NCI-H69 (cell line): ENCODE results near the gene ABCA2.

Source experiments
- DNase-seq: peaks from one replicate; lab custom pipeline; 2025; lab: John Stamatoyannopoulos, UW

The ABCA2 gene

GRCh38 chr9:136995772-136996311 lies 32.2 kb downstream of the ABCA2 start:
- peak; percentile 55 for DNase-seq

DNA sequence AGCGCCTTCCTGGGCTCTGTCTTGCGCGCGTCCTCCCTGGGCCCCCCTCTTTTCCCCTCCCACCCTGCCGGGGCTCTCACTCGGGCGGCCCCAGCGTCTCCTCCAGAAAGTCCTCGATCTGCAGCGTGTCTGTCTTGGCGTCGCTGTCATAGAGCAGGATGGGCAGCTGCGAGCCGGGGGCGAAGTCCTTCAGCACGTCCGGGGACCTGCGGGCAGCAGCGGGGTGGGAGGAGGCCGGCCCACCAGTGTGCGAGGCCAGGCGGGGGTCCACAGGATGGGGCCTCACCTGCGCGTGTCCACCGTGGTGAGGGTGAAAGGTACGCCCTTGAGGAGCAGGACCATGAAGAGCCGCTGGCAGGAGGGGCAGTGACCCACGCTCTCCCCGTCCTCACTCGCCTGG lies 32.7 kb downstream of the ABCA2 start:
- DNase-seq = no peak

GRCh38 chr9:136994888-136995230 lies 33.2 kb downstream of the ABCA2 start:
- no peak for DNase-seq

DNA sequence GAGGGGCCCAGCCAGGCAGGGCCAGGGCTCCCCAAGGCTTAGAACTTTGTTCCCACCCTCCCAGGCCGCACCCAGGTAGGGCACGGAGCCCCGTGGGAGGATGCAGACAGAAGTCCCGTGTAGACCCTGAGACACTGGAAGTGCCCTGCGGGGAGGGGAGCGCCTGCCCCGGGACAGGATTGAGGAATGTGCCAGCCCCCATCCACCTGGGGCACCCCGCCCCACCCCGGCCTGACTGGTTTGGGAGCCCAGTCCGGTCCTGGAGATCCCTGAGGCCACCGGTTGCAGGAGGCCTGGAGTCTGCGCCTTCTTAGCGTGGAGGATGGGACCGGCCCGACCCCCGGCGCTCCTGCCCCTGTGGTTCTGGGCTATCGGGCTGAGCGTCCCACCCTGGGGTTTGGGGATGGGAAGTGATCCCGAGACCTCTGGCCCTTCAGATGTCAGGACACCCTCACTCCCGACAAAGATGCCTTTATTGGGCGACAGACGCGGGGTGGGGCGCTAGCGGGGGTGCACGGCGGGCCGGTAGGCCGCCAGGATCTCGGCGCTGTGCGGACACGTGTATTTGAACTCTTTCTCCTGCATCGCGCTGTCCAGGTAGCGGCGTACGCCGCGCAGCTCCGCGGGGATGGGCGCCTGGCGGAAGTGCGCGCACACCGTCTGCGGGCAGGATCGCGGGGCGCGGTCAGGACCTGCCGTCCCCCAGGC lies 33.7 kb downstream of the ABCA2 start:
- no peak for DNase-seq

DNA sequence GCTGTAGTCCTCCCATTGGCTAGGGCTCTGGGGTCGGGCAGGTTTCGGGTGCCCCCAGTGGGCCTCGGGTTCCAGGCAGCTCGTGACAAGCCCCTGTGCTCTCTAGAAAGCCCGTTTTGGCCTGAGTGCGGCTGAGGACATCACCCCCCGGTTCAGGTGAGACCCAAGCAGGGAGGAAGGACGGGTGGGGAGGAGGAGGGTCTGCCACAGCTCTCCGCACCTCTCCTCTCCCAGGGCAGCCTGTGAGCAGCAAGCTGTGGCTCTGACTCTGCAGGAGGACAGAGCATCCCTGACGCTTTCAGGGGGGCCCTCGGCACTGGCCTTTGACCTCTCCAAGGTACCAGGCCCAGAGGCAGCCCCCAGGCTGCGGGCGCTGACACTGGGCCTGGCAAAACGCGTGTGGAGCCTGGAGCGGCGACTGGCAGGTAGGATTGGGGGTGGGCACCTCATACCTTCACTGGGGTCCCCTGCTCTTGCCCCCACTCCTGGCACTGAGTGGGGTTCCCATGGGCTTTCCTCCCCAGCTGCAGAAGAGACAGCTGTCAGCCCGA lies 35.1 kb downstream of the ABCA2 start:
- DNase-seq = no peak

GRCh38 chr9:136991993-136992818 lies 35.8 kb downstream of the ABCA2 start, which contains the start of gene PAXX:
TSS of gene PAXX (plus strand) at chr9:136992422. CDS start at chr9:136992444, 22 bp downstream.
- DNase-seq = peak; percentile 94

DNA sequence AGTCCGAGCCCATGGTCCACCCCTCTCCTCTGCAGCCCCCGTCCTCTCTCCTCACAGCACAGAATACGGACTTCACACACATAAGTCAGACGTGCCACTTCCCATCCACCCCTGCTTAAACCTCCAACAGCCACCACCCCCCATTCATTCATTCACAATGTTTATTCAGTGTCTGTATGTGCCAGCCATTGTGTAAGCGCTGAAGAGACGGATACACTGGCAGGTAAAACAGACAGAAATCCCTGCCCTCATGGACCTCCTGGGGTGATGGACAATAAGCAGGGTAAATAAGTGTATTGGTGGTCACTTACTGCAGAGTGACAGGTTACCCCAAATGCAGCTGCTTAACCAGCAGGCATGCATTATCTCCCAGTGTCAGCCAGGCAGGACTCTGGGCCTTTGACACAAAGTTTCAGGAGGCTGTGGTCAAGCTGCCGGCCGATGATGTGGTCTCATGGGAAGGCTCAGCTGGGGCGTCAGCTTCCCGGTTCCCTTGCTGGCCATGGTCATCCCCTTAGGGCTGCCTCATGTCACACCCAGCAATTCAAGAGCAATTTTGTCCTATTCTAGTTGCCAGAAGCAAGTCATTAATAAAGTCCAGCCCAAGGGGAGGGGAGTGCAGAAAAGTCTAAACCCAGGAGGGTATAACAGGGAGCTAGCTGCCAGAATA lies 37.7 kb downstream of the ABCA2 start:
- peak; percentile 93 for DNase-seq

DNA sequence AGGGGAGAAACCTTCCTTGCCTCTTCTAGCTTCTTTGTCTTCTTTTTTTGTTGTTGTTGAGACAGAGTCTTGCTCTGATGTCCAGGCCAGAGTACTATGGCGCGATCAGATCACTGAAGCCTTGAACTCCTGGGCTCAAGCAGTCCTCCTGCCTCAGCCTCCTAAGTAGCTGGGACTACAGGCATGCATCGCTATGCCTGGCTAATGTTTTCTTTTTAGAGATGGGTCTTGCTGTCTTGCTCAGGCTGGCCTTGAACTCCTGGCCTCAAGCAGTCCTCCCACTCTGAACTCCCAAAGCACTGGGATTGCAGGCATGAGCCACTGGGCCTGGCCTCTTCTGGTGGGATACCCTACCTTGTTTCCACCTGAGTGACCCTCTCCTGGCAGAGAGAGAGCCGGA lies 39.2 kb downstream of the ABCA2 start:
- no peak for DNase-seq

- no peak for DNase-seq
Observed at GRCh38 chr9:136985853-136986252, 42.2 kb downstream of the ABCA2 start.

DNA sequence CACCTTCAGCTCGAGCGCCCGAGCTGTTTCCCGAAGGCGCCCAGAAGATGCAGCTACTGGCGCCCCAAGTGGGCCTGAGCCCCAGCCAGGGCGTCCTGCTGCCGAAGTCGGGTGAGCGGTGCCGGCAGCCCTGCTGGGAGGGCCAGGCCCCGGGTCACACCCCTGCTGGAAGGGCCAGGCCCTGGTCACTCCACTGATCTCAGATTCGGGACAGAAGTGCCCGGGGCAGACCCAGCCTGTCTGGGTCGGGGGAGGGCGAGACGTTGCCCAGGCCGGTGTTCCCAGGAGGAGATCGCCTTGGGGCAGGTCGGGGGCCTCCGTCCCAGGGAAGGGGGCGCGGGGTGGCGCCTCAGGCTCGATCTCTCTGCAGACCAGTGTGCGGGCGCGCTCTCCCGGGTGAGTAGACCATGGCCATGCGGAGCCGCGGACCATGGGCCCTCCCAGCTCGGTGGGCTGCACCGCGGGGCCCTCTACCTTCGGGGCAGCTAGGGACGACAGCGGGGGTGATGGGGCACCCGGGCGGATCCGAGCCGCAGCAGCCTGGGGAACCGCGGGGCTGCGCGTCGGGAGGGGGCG lies 42.9 kb downstream of the ABCA2 start:
- DNase-seq = no peak

GRCh38 chr9:136984464-136985026 lies 43.5 kb downstream of the ABCA2 start:
- DNase-seq = no peak

DNA sequence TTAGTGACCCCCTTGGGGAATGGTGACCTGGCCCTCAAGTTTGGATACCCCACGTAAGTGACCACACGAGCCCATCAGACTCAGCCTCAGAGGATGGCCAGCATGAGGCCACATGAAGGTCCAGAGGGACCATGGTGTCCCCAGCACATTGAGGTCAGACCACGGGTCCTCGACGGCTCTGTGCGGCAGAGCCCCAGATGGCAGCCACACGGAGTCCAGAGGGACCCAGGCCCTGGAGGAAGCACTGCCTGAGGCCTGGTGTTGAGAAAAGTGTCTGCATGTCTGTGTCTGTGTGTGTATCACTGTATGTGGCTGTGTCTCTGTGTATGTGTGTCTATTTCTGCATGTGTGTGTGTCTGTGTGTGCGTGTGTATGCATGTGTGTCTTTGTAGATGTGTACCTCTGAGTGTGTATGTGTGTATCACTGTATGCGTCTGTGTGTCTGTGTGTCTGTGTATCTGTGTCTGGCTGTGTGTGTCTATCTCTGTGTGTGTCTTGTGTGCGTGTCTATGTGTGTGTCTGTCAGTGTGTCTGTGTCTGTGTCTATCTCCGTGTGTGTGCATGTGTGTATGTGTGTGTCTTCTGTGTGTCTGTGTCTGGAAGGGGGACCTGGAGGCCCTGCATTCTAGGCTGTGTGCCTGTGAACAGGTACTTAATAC lies 44.3 kb downstream of the ABCA2 start:
- no peak for DNase-seq

- DNase-seq = no peak
Observed at GRCh38 chr9:136983167-136983566, 44.9 kb downstream of the ABCA2 start.

- DNase-seq = no peak
Observed at GRCh38 chr9:136982232-136983051, 45.6 kb downstream of the ABCA2 start, which contains the start of gene LCNL1. TSS of gene LCNL1 (plus strand) at chr9:136982993. CDS start at chr9:136983587, 594 bp downstream.

DNA sequence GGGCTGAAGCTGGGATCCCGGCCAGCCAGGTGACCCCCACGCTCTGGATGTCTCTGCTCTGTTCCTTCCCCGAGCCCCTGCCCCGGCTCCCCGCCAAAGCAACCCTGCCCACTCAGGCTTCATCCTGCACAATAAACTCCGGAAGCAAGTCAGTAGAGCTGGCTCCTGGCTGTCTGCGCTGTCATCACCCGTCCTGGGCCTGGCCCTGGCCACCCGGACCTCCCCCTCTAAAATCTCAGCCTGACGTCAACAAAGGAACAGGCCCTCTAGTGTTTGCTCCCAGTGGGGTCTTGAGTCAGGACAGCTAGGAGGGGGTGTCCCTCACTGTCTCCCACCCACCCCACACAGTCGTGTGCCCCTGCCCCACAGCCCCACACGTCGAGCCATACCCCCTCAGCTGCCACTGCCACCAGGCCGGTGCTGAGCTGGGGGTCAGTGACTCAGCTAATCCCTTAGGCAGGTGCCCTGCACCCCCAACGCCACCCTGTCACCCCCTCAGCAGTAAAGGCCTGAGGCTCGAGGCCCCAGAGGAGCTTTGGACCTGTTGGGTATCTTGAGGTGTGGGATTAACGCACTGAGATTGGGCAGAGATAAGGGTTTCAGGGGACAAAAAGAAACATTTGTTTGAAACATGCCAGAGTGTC lies 46.3 kb downstream of the ABCA2 start:
- DNase-seq = no peak

GRCh38 chr9:136980669-136981478 lies 47.2 kb downstream of the ABCA2 start:
- DNase-seq = no peak

- DNase-seq = no peak
Observed at GRCh38 chr9:136979769-136980587, 48.1 kb downstream of the ABCA2 start.
